ENCODE results near the gene UBR4. TPM values are rescaled to one million over a fixed set of nuclear protein-coding genes. Genes with fewer than 3 reads are reported as not detected.

Gene UBR4
- total RNA-seq, 1 experiment from 2014 or later = 59.2 TPM

DNA sequence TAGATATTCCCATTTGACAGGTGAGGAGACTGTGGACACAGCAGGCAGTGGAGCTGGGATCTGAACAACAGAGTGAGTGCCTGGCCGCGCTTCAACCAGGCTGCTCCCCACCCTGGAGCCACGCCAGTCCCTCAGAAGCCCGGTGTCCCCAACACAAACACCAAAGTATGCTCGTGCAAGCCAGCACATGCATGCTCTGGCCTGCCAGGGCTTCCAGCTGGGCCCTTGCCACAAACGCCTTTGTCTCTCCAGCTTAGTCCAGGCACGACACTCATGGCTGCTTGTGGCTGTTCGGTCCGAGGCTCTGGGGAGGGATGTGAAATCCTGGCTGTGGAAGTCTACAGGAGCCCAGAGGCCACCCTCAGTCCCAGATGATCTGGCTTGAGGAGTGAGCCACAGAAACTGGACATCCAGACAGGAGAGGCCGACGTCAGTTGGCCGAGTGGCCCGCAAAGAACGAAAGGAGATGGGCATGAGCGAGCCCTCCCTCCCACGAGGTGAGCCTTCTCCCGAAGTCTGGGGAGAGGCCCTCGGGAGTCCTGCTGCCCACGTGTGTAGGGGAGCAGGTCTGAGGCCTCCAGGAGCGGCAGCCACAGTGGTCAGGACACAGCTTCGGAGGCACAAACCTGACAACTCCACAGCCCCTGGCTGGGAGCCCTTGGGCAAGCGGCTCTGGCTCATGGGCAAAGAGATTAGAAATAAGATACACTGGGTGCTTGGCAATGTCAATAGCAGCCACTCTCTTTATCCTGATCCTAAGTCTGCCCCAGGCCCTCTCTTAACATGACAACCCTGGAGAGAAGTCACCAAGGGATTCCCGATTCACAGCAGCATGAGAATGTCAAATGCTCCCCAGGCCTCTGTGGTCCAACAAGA is 136.5 kb downstream of the UBR4 start:
- no peak for DNase-seq (ENCODE audit: low read depth)

DNA sequence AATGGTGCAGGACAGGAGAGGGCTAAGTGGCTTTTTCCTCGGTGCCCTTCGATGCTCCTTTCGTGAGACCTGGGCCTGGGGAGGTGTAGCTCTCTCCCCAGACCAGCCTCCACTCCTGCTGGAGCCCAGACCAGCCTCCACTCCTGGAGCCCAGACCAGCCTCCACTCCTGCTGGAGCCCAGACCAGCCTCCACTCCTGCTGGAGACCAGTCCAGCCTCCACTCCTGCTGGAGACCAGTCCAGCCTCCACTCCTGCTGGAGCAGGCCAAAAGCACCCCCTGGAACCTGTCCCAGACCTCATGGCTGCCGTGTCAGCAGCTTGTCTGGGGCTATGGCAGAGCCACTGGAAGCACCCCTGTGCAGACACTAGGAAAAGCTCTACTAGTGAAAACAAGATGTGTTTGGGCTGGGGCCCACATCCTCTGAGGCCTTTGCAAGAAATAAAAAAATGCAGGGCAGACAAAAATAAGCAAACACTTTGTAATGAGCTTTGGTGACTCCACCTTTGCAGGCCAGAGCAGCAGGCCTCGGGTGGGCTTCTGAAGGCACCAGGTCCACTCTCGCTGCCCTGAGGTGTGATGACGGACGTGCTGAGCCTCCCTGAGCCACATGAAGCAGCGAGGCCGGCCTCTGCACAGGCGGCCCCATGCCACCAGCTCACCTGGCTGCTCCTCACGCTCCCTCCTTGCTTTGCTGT is 137.6 kb downstream of the UBR4 start:
- DNase-seq (ENCODE audit: low read depth) = no peak

DNA sequence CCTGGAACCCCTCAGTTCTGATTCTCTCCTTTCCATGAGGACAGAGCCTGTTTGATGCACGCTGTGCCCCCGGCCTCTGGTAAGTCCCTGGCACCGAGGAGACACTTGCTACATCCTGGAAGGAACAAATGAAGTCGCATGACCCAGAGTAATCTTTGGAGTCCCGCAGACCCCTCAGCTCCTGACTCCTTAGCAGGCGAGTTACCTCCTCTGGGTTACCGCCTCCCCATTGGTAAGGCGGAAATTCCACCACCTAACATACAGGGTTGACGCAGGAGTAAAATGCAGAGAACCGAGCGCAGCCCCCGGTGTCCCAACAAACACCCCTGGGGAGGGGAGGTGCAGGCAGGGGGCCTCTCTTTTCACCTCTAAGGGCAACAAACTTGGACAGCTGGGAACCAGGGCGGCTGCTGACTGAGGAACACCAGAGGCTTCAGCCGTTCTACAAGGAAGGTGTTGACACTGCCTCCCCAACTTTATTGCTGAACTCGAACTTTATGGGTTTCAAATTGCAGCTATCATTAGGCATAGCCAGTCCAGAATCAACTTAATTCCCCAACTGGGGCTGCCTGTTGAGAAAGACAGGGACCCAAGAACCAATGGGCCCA is 138.3 kb downstream of the UBR4 start:
- DNase-seq (ENCODE audit: low read depth) = no peak

DNA sequence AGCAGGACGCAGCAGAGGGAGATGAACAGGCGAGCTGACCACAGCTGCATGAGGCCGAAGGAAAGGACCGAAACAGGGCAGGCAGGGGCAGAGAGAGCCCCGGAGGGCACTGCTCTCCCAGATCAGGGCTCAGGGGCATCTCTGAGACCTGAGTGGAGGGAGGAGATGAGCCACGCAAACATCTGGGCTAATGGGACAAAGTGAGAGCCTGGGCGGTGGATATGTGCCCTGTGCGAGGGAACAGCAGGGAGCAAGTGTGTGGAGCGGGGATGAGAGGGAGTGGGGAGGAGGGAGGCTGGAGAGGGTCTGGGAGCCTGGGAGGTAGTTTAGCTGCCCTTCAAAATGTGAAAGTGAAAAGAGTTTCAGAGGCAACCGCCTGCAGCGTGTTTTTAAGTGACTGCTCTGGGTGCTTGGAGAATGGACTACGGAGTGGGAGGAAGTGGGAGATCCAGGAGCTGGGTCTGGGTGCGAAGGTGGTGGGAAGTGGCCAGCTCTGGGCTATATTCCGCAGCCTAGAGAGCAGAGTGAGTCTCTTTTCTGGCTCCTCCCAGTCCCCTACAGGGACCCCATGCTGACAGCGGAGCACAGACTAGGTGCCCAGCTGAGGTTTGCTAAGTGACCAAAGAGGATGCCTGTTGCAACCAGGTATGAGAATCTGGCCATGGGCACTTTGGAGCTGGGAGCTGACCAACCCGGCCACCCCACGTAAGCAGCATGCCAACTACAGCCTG is 139.0 kb downstream of the UBR4 start:
- DNase-seq (ENCODE audit: low read depth) = no peak

DNA sequence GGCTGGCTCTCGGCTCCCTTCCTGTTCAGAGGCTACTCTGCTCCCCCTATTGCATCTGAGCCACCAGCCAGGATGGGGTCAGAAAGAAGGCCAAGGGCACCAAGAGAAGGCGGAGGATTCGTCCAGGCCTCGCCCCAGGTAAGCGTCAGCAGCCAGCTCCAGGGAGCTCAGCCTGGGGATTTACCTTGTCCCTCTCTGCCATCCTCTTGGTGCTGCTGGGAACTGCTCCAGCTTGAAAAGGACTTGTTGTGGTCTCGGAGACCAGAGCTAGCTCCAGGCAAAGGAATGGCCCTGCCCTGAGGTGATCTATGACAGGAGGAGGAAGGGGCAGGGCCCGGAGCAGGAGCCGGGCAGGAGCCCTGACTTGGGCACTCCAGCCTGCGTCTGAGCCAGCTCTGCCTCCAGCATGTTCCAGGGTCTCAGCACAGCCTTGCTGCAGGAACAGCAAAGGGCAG is 139.8 kb downstream of the UBR4 start:
- no peak for DNase-seq (ENCODE audit: low read depth)

DNA sequence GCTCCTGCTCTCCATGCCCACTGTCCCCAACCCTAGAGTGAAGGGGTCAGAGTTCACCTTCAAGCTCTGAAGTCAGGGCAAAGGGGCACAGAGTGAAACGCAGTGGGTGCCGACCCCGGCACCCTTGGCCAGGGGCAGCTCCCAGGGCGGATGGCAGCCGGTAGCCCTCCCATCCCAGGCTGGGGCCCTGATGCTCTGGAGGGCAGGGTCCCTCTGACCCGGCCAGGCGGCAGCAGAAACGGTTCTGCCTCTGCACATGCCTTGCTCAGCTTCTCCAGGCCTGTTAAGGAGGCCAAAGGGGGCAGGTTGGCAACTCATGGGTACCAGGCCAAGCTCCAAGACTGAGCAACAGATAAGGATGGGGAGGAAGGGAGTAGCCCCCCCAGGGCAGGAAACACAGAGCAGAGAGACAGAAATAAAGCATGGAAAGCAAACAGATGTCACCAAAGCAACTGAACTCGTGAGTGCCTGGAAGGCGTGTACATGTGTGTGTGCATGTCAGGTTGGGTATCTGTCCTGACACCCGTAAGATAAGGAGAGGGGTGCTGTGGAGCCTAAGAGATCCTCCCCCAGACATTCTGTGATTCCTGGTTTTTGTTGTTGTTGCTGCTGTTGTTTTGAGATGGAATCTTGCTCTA is 141.3 kb downstream of the UBR4 start:
- DNase-seq (ENCODE audit: low read depth) = no peak

DNA sequence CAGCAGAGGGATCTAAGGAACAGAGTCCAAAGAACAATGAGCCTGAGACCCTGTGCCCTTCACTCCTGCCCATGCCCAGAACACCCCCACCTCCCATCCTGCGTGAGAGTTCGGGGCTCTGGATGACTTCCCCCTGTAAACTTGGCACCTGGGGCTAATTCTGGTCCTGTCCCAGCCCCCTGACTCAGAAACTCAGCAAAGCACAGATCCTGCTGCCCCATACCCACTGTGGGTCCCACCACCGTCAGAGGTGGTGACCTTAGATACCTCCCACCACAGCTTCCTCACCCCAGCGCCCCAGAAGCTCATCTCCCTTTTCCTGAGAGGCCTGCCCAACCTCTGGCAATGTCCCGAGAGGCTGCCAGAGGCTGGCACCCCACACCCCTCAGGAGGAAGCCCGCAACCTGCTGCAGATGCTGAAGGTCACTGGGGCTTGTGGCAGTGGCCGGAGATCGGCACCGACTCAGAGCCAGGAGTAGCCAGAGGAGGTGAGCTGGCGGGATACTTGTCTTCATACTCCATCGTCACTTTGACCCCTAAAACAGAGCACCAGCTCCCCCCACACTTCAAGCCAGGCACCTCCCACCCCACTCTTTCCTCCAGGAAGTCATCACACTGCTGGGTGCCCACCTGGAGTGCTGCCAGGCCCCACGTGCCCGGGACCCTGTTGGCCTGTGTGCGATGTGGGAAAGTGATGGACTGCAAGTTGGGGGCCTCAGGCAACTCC is 142.0 kb downstream of the UBR4 start:
- no peak for DNase-seq (ENCODE audit: low read depth)

DNA sequence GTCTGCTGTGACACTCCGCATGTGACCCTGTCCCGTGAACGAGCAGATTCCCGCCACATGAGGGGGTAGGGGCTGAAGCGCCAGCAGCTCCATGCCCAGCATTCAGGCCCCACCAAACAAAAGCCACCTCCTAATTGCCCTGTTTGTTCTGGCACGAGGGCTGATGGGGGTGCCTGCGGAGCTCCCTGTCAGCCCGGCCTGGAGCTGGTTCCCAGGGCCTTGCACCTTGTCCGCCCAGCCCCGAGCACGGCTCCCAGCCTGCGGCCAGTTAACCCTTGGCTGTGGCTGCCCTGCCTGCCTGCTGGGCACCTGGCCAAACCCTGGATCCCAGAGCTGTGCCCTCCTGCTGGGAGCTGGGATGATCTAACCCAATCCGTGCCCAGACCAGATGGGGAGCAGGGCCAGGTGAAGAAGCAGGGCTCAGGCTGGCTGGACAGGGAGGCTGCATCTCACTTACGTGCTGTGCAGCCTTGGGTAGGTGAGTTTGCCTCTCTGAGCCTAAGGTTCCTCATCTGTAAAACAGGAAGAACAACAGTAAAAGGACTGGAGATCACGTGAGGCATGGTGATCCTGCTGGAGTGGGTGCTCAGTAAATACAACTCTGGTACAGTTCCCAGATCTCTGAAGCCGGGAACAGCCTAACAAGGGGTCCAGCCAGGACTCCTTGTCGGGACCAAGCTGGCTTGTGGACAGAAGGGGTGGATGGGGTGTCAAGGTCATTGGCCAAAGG is 142.7 kb downstream of the UBR4 start:
- DNase-seq (ENCODE audit: low read depth) = peak; percentile 24

DNA sequence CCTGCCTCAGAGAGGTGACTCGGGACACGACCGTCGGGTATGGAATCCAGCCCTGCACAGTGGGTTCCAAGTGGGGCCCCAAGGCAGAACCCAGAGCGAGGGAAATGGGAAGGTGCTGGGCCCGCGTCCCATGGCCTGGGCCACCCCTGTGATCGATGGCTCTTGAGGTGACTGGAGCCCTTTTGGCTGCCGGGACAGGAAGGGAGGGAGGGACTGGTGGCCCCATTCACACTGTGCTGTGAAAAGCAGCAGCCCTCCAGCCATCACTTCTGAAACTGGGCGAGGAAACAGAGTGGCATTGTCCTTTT is 143.2 kb downstream of the UBR4 start:
- no peak for DNase-seq (ENCODE audit: low read depth)

DNA sequence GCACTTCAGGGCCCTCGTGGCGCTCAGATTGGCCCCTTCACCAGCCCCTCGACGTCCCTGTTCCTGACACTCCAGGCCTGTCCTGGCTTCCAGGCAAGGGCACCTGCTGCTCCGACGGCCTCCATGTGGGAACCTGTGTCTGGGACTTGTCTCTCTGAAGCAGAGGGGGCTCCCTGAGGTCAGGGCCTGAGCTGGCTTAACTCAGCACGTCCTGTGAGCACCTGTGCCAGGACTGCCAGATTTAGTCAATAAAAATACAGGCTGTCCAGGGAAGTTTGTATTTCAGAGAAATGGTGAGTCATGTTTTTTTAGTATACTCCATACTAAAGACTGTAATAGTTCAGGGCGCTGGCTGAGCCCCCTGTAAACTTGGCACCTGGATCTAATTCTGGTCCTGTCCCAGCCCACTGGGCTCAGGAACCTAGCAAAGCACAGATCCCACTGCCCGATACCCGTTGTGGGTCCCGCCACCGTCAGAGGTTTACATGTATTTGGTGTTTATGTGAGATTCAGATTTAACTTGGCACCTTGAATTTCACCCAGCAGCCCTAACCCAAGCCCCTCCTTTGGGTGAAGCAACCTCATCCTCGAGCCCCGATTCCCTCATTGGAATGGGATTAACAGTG is 143.7 kb downstream of the UBR4 start:
- DNase-seq (ENCODE audit: low read depth) = peak; percentile 8

DNA sequence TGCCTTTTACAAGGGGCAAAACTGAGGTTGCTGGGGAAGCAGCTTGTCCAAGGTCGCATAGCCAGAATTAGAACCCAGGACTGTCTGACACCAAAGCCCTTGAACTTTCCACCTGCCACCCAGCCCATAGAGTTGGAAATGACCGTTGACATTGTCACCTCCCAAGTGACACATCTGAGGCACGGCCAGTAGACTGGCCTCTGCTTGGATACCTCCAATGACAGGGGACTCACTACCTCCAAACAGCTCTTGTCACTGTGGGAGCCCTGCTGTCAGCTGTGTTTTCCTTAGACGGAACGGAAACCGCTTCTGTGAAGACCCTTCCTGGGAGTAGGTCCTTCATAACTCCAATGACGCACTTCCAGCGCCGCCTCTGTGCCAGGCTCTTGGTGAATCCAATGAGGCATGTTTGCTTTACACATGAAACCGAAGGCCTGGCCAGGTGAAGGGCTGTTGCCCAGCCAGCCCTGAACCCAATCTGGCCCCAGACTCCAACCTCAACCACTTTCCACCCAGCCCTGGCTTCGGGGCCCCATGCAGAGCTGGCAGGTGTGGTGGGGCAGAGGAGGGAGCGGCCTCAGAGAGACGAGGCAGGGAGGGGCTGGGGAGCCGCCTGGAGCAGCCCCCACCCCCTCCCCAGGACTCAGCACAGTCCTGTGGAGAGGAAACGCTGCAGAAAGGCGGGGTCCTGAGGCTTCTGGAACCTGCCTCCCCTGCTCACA is 144.4 kb downstream of the UBR4 start:
- no peak for DNase-seq (ENCODE audit: low read depth)

DNA sequence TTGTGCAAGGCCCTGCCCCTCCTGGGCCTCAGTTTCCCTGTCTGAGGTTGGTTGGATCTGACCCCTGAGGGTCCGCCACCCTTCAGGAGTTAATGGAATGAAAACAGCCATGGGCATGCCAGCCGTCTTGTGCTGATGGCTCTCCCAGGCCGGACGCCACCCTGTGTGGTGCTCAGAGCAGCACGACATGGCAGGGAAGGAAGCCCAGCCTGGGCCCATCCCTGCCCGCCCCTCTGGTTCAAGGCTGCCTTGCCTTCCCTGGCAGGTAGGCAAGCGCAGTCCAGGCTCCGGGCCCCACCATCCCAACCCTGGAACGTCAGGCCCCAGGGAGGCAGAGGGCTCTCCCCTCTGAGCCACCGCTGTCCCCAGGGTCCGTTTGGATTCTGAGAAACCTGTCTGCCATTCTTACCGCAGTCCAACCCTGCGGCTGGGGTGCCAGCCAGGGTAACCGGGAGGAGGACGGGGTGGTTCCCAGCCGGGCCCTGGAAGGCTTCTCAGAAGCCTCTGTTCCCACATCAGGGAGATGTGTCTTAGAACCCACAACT is 145.1 kb downstream of the UBR4 start:
- no peak for DNase-seq (ENCODE audit: low read depth)

DNA sequence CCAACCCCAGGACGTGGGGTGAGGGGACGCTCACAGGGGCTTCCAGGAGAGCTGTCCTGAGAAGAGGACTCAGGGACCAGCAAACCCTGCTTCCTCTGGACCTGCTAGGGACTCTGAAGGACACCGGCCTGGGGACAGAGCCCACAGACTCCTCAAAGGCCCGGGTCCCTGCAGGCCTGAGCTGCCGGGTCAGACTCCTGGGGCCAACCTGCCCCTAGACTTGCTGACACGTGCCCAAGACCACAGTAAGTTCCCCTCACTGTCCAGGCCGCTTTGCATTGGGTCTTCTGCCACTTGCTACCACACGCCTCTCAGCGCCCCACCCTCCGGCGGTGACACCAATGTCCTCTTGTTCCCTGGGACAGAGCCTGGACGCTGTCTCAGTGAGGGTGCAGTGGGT is 146.9 kb downstream of the UBR4 start:
- no peak for DNase-seq (ENCODE audit: low read depth)

DNA sequence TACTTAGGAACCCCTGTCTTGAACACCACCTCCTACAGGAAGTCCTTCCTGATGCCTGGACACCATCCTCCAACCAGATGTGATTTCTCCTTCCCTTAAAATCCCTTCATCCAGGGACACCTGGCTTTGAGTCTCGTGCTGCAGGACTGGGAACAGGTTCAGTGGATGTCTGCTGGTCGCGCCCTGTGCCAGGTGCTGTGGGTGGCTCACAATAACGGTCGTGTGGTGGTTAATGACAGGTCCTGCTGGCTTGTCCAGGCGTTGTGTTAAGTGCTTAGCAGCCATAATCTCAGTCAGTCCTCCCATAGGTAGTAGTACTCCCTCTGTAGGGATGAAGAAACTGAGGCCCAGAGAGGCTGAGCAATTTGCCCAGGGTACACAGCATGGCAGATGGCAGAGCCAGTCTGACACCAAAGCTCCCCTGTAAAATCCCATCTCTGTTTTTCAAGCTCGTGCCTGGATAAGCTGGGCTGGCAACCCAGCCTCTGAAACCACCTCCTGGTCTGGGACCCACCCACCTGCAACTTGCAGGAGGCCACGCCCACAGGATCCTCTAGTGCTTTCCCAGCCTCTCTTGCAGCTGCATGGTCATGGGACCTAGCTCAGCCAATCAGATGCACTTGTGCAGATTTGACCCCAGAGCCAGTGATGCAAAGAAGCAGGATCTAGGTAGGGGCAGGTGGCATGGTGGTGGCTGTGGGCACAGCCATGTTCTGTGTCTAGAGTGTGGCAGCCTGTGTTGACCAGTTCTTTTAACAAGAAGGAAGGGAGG is 147.6 kb downstream of the UBR4 start:
- DNase-seq (ENCODE audit: low read depth) = no peak

DNA sequence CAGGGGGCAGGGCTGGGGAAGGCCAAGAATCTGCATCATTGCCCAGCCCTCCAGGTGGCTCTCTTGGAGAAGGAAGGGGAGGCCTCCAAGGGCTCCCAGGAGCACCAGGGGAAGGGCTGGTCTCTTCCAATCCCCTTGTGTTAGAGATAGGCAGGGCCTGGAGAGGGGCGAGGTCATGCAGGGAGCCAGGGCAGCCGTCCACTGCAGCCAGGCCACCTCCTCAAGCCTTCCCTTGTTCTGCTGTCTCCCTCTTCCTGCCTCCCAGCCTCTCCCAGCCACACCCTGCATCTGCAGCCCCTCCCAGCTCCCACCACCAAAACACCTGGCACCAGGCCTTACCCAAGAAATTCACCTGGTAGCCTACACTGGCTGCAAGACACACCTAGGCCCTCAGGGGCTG is 148.3 kb downstream of the UBR4 start:
- DNase-seq (ENCODE audit: low read depth) = no peak

DNA sequence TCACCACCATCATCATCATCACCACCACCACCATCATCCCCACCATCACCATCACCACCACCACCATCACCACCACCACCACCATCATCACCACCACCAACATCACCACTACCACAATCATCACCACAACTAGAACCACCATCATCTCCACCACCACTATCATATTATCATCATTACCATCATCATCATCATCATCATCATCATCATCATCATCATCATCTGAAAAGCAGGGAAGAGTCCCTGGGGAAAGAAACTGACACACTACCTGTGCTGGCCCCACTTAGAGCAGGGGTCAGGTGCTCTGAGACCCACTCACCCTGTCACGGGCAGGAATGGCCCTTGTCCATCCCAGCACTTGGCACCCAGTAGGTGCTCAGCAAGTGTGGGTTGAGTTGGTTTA is 148.7 kb downstream of the UBR4 start:
- no peak for DNase-seq (ENCODE audit: low read depth)

DNA sequence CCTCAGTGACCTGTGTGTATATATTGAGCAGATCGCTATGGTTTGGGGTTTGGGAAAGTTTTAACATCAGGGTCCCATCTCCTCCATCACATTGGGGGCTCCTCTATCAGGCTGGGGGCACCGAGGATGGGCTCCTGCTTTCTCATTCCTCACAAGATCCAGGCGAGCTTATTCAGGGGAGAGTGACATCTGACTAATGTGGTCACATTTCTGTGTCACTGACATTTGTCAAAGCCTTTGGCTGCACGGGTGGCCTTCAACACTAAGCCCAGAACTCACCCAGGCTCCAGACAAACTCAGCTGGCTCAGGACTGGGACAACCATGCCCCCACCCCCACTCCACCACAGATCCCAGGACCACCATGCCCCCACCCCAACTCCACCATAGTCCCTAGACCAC is 150.3 kb downstream of the UBR4 start:
- no peak for DNase-seq (ENCODE audit: low read depth)

DNA sequence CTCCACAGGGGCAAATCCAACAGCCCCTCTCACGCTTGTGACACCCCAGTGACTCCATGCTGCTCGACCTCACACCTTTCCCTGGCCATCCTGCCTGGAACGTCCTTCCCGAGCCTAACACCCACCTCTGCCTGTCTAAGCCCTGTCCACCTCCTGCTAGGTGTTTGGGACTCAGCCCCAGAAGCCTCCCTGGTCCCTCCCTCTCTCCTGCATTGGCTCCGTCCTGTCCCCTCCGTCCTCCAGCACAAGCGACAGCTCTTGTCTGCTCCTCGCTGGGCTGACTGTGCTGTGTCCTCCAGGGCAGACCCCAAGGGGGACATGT is 151.6 kb downstream of the UBR4 start:
- DNase-seq (ENCODE audit: low read depth) = no peak
